Colonic mucosa (tissue), 4 donors: ENCODE measurements around the gene HHATL. TPM values are rescaled to one million over a fixed set of nuclear protein-coding genes. Genes with fewer than 3 reads are reported as not detected.
A peak's percentile ranks its signal among the peaks of the same experiment; 100 is the strongest.

ENCODE experiments used
- DNase-seq: peaks from one replicate; pipeline ENCODE4 v3.0.0-alpha.2; 2020
- H3K27ac ChIP-seq: fragments of 200-600 bp; one replicate; pipeline ENCODE4 v1.8.0; 2021
- H3K27me3 ChIP-seq: fragments of 200-600 bp; one replicate; pipeline ENCODE4 v1.8.0; 2021
- H3K36me3 ChIP-seq: fragments of 200-600 bp; one replicate; pipeline ENCODE4 v1.8.0; 2021
- H3K4me1 ChIP-seq: fragments of 200-600 bp; one replicate; pipeline ENCODE4 v1.8.0; 2021; ENCODE audit warnings: mild to moderate bottlenecking
- H3K4me3 ChIP-seq: fragments of 200-600 bp; one replicate; pipeline ENCODE4 v1.8.0; 2021
- H3K9ac ChIP-seq, 2 donors: one replicate each; pipeline ENCODE4 v1.7.0; 2013; ENCODE audit warnings: control low read depth in 2 of 2, low read depth in 2 of 2, low read length in 2 of 2
- H3K9me3 ChIP-seq: fragments of 200-600 bp; one replicate; pipeline ENCODE4 v1.8.0; 2021
- CTCF ChIP-seq: fragments of 200-600 bp; IDR thresholded peaks from one replicate; pipeline ENCODE4 v1.8.0; 2022; ENCODE audit warnings: antibody characterized with exemption, mild to moderate bottlenecking
- intact Hi-C: fragments of 100-400 bp; cut with DNase I; formaldehyde crosslinking; loops from one replicate; pipeline ENCODE4 v1.14.1; 2022
- total RNA-seq, 2 donors: library from RNA; stranded (reverse); fragmentation: NEBNext Ultra II Directional in 1 of 2; extraction: Animal tissue kit (Norgen Biotek cat#: 25700) in 1 of 2; gene quantifications; one replicate each; pipeline ENCODE4 v1.2.1, GENCODE V29; 2021
- donor health status: healthy.
- donor health status: DM: no; HTN: no; CAD: no.
- donor health status: DM: no; HTN: no; CAD: no.

HHATL gene
- total RNA-seq, 2 donors from 2014 or later: 0.50 to 1.2 TPM

GRCh38 chr3:42730706-42731420, 28.3 kb upstream of the HHATL start:
- Histone ChIP-seq H3K4me3 (no peak overlapping the region), H3K9ac (no peak overlapping the region), H3K36me3 (no peaks in the 10 kb centered on the region), H3K9me3 (no peaks in the 10 kb centered on the region), H3K4me1 (no peaks in the 10 kb centered on the region), H3K27me3 (no peaks in the 10 kb centered on the region), H3K27ac (no peak overlapping the region)
- TF ChIP-seq CTCF: no peak
- no peak for DNase-seq
- intact Hi-C loops: no loop called here

- Histone ChIP-seq H3K36me3 (no peaks in the 10 kb centered on the region), H3K27me3 (no peaks in the 10 kb centered on the region), H3K4me1 (no peaks in the 10 kb centered on the region), H3K9me3 (no peaks in the 10 kb centered on the region), H3K9ac (no peak overlapping the region), H3K27ac (no peak overlapping the region), H3K4me3 (no peak overlapping the region)
- intact Hi-C loops: no loop called here
- DNase-seq: no peak
- no peak for TF ChIP-seq CTCF
These were observed 27.7 kb upstream of the HHATL start for GRCh38 chr3:42730294-42730693.

GRCh38 chr3:42729404-42730145, 27.0 kb upstream of the HHATL start:
- H3K4me3 ChIP-seq: no peak overlapping the region
- no peaks in the 10 kb centered on the region for H3K36me3 ChIP-seq
- no peak for DNase-seq
- no peak for TF ChIP-seq CTCF
- H3K9me3 ChIP-seq: no peaks in the 10 kb centered on the region
- intact Hi-C loops: no loop called here
- H3K4me1 ChIP-seq: no peaks in the 10 kb centered on the region
- H3K27me3 ChIP-seq: no peaks in the 10 kb centered on the region
- no peak overlapping the region for H3K9ac ChIP-seq
- H3K27ac ChIP-seq: no peak overlapping the region

GRCh38 chr3:42728668-42729364, 26.2 kb upstream of the HHATL start:
- H3K36me3 ChIP-seq: no peaks in the 10 kb centered on the region
- DNase-seq: no peak
- no peak overlapping the region for H3K9ac ChIP-seq
- no peaks in the 10 kb centered on the region for H3K27me3 ChIP-seq
- H3K27ac ChIP-seq: no peak overlapping the region
- H3K4me3 ChIP-seq: no peak overlapping the region
- H3K9me3 ChIP-seq: no peaks in the 10 kb centered on the region
- no peak for TF ChIP-seq CTCF
- intact Hi-C loops: no loop called here
- H3K4me1 ChIP-seq: no peaks in the 10 kb centered on the region

GRCh38 chr3:42728056-42728455, 25.5 kb upstream of the HHATL start:
- TF ChIP-seq CTCF: no peak
- H3K9me3 ChIP-seq: no peaks in the 10 kb centered on the region
- no peaks in the 10 kb centered on the region for H3K36me3 ChIP-seq
- H3K9ac ChIP-seq: no peak overlapping the region
- H3K4me3 ChIP-seq: no peak overlapping the region
- intact Hi-C loops: no loop called here
- no peaks in the 10 kb centered on the region for H3K27me3 ChIP-seq
- no peak overlapping the region for H3K27ac ChIP-seq
- peak; percentile 42 for DNase-seq
- no peaks in the 10 kb centered on the region for H3K4me1 ChIP-seq
